ENCODE results near the gene KMT2A. TPM values are rescaled to one million over a fixed set of nuclear protein-coding genes. Genes with fewer than 3 reads are reported as not detected.
A peak's percentile ranks its signal among the peaks of the same experiment; 100 is the strongest.

The KMT2A gene
- total RNA-seq (2021), result 116 and 121 TPM in 2 replicates
- Bru-seq, nascent RNA, result percentile 93 among the genes with signal in this experiment
- BruChase-seq, experiment 1, labeled RNA remaining after a 2-hour chase, result percentile 98 among the genes with signal in this experiment
- percentile 95 among the genes with signal in this experiment for BruChase-seq, experiment 2, labeled RNA remaining after a 6-hour chase
- long read RNA-seq, full-length matches to known transcripts, result 11 of 48 reads
- long read RNA-seq, partial matches to known transcripts, result 5 of 48 reads
- long read RNA-seq, other reads (novel, unspliced or antisense), result 32 of 48 reads

DNA sequence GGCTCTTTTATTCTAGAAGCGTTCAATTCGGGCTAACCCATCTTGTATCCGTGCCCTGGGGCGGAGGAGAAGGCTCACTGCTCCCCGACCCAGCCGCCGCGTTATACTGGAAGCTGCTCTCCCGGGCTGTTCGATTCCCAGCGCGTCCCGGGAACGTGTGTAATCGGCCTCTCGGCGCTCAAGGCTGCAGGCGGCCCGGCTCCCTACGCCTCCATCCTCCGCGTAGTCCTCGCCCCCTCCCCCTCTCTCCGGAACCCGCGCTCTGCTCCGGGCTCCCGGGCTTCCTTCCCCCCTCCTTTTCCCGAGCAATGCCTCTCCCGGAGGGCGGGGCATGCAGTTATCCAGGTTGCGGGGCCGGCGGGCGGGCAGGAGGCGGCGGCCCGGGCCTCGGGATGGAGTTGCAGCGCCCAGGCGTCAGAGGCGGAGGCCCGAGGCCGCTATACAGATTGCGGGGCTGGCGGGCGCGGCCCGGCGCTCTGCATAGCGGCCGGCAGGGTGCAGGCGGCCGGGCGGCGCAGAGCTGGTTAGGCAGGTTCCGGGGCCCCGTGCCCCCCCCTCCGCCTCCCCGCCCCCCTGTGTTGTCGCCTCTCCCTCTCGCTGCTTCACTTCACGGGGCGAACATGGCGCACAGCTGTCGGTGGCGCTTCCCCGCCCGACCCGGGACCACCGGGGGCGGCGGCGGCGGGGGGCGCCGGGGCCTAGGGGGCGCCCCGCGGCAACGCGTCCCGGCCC lies at the start of gene KMT2A:
TSS of gene KMT2A (plus strand) at position 600 of the 732 bp plus-strand sequence. CDS start at position 621, 21 bp downstream.
- DNase-seq (ENCODE audit: low spot score), result peak; percentile 100
- intact Hi-C loops (cut with micrococcal nuclease; ENCODE audit: unreplicated experiment), result loop anchor here (1.0 to 5.0 kb wide), 2 partner anchors 35 to 51 kb away; partner anchors contain the start of gene ATP5MG
- H3K36me3 ChIP-seq (ENCODE audit: insufficient read depth, low read length, poor library complexity, severe bottlenecking), result peaks cover 12% of the 10 kb centered on the region
- no peaks in the 10 kb centered on the region for H3K27me3 ChIP-seq (replicated peaks; ENCODE audit: insufficient read depth, low read depth, low read length, poor library complexity)
- POLR2A ChIA-PET (ENCODE audit: low non-redundant PET), result interaction anchor here (0.6 to 0.7 kb wide), 2 partner anchors 23 to 43 kb away, joined by 4 to 7 read pairs; no protein-coding TSS in a partner anchor
- H3K4me1 ChIP-seq (ENCODE audit: insufficient read depth, low read length, poor library complexity, severe bottlenecking), result peaks cover 38% of the 10 kb centered on the region
- no peaks in the 10 kb centered on the region for H3K9me3 ChIP-seq (ENCODE audit: low read depth, low read length, poor library complexity, severe bottlenecking)
- H3K27ac ChIP-seq (ENCODE audit: low read depth, low read length, poor library complexity, severe bottlenecking), result peak within 1 kb of the TSS; percentile 87
- no peak for TF ChIP-seq EZH2 (IDR thresholded peaks at IDR 0.05; ENCODE audit: borderline replicate concordance, low read depth, low read length, poor library complexity, severe bottlenecking)
- no TSS peak for BruUV-seq (replicated peaks)
- peak within 1 kb of the TSS; percentile 93 for H3K4me3 ChIP-seq (ENCODE audit: low read depth, low read length, poor library complexity, severe bottlenecking)
- CTCF ChIA-PET, result no interaction called here

- no peak overlapping the region for H3K4me3 ChIP-seq (ENCODE audit: low read depth, low read length, poor library complexity, severe bottlenecking)
- H3K27ac ChIP-seq (ENCODE audit: low read depth, low read length, poor library complexity, severe bottlenecking), result no peak overlapping the region
- ChIA-PET POLR2A (ENCODE audit: low non-redundant PET) (no interaction called here), CTCF (no interaction called here)
- TF ChIP-seq EZH2 (IDR thresholded peaks at IDR 0.05; ENCODE audit: borderline replicate concordance, low read depth, low read length, poor library complexity, severe bottlenecking), result no peak
- TF ChIP-seq, protein P1, sequence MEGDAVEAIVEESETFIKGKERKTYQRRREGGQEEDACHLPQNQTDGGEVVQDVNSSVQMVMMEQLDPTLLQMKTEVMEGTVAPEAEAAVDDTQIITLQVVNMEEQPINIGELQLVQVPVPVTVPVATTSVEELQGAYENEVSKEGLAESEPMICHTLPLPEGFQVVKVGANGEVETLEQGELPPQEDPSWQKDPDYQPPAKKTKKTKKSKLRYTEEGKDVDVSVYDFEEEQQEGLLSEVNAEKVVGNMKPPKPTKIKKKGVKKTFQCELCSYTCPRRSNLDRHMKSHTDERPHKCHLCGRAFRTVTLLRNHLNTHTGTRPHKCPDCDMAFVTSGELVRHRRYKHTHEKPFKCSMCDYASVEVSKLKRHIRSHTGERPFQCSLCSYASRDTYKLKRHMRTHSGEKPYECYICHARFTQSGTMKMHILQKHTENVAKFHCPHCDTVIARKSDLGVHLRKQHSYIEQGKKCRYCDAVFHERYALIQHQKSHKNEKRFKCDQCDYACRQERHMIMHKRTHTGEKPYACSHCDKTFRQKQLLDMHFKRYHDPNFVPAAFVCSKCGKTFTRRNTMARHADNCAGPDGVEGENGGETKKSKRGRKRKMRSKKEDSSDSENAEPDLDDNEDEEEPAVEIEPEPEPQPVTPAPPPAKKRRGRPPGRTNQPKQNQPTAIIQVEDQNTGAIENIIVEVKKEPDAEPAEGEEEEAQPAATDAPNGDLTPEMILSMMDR (conservative IDR thresholded peaks at IDR 0.05; ENCODE audit: low read depth, low read length), result no peak
- H3K27me3 ChIP-seq (replicated peaks; ENCODE audit: insufficient read depth, low read depth, low read length, poor library complexity), result no peaks in the 10 kb centered on the region
- DNase-seq (ENCODE audit: low spot score), result no peak
- no peaks in the 10 kb centered on the region for H3K9me3 ChIP-seq (ENCODE audit: low read depth, low read length, poor library complexity, severe bottlenecking)
- intact Hi-C loops (cut with micrococcal nuclease; ENCODE audit: unreplicated experiment), result no loop called here
- H3K36me3 ChIP-seq (ENCODE audit: insufficient read depth, low read length, poor library complexity, severe bottlenecking), result peaks cover 33% of the 10 kb centered on the region
- H3K4me1 ChIP-seq (ENCODE audit: insufficient read depth, low read length, poor library complexity, severe bottlenecking), result peaks cover 3% of the 10 kb centered on the region
- BruUV-seq (replicated peaks), result no TSS peak
Measured at GRCh38 chr11:118396097-118396501, 40.2 kb upstream of the KMT2A start.

DNA sequence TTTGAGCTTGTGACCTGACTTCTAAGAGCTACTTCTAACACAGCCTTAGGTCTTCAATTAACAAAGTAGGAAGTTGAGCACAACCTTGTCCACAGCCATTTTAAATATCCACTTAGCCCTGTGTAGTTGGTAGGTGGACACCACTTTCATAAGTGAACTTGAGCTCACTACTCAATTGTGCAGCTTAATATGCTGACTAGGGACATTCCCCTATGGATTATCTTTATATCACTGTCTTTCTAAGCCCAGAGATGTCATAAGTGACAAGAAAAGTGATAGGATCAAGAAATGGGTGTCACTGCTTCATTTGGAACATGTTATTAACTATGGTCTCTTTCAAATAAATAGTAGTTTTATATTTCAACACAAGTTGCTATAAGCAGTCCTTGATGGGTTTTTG lies 38.8 kb upstream of the KMT2A start:
- no TSS peak for BruUV-seq (replicated peaks)
- POLR2A ChIA-PET (ENCODE audit: low non-redundant PET), result no interaction called here

More for the DNA sequence above, 38.8 kb upstream of the KMT2A start:
- Histone ChIP-seq H3K9me3 (ENCODE audit: low read depth, low read length, poor library complexity, severe bottlenecking) (no peaks in the 10 kb centered on the region), H3K4me1 (ENCODE audit: insufficient read depth, low read length, poor library complexity, severe bottlenecking) (peaks cover 4% of the 10 kb centered on the region), H3K36me3 (ENCODE audit: insufficient read depth, low read length, poor library complexity, severe bottlenecking) (peaks cover 31% of the 10 kb centered on the region), H3K4me3 (ENCODE audit: low read depth, low read length, poor library complexity, severe bottlenecking) (no peak overlapping the region), H3K27me3 (replicated peaks; ENCODE audit: insufficient read depth, low read depth, low read length, poor library complexity) (no peaks in the 10 kb centered on the region), H3K27ac (ENCODE audit: low read depth, low read length, poor library complexity, severe bottlenecking) (peak overlapping the region; percentile 33)
- intact Hi-C loops (cut with micrococcal nuclease; ENCODE audit: unreplicated experiment), result no loop called here
- CTCF ChIA-PET, result no interaction called here
- TF ChIP-seq, protein P1 (conservative IDR thresholded peaks at IDR 0.05; ENCODE audit: low read depth, low read length), result no peak
- no peak for TF ChIP-seq EZH2 (IDR thresholded peaks at IDR 0.05; ENCODE audit: borderline replicate concordance, low read depth, low read length, poor library complexity, severe bottlenecking)
- no peak for DNase-seq (ENCODE audit: low spot score)

All from A673 (cell line).